Adipocyte (in vitro differentiated cells): Measurements from ENCODE around the gene GOLGA3.

Experiments used
- DNase-seq: peaks from one replicate; pipeline ENCODE4 v3.0.0-alpha.2; 2015; ENCODE audit warnings: low read depth
- H3K27me3 ChIP-seq: replicated peaks from 2 replicates; pipeline ENCODE4 v1.7.0; 2013; ENCODE audit warnings: mild to moderate bottlenecking, low read length, moderate library complexity; ENCODE audit not compliant: control insufficient read depth, insufficient read depth
- H3K36me3 ChIP-seq: 2 replicates; pipeline ENCODE4 v1.7.0; 2013; ENCODE audit warnings: low read length, mild to moderate bottlenecking, moderate library complexity; ENCODE audit not compliant: control insufficient read depth, insufficient read depth, severe bottlenecking
- H3K4me1 ChIP-seq: 2 replicates; pipeline ENCODE4 v1.7.0; 2013; ENCODE audit warnings: mild to moderate bottlenecking, low read length, moderate library complexity; ENCODE audit not compliant: control insufficient read depth, insufficient read depth
- H3K4me3 ChIP-seq: 2 replicates; pipeline ENCODE4 v1.7.0; 2013; ENCODE audit warnings: mild to moderate bottlenecking, low read length, moderate library complexity
- H3K9ac ChIP-seq: 2 replicates; pipeline ENCODE4 v1.7.0; 2013; ENCODE audit warnings: mild to moderate bottlenecking, low read length, moderate library complexity
- H3K9me3 ChIP-seq: 2 replicates; pipeline ENCODE4 v1.7.0; 2013; ENCODE audit warnings: mild to moderate bottlenecking, low read length, moderate library complexity; ENCODE audit not compliant: control insufficient read depth

Gene GOLGA3

GRCh38 chr12:132775502-132776229, 53.0 kb downstream of the GOLGA3 start:
- Histone ChIP-seq H3K27me3 (no peaks in the 10 kb centered on the region), H3K36me3 (peaks cover 92% of the 10 kb centered on the region), H3K4me3 (no peak overlapping the region), H3K4me1 (peaks cover 13% of the 10 kb centered on the region), H3K9me3 (no peaks in the 10 kb centered on the region), H3K9ac (no peak overlapping the region)
- no peak for DNase-seq

DNA sequence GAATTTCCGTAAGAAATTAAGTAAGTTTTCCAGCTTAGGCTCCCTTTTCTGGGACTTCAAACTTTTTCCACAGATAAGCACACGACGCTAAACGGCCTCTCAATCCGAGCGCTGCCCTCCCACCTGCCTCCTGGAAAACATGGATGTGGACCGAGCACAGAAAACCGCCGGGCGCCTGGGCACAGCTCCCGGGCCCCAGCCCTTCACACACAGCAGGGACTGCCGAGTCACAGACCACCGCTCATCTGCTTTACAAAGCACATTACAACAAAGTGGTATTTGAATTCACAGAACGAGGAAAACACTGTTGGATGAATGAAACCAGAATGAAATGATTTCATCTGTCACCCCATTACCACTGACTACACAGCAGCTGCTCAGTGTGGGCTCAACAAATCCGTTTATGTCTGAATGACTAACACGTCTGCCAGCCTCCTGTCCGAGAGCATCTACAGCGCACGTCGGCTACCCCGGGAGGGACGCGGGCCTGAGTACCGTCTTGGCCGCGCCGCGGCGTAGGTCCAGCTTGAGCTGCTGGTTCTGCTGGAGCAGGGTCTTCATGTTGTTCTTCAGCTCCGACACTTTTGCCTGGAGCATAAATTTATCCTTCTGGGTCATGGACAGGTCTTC, 53.9 kb downstream of the GOLGA3 start:
- H3K36me3 ChIP-seq = peaks cover 92% of the 10 kb centered on the region

DNA sequence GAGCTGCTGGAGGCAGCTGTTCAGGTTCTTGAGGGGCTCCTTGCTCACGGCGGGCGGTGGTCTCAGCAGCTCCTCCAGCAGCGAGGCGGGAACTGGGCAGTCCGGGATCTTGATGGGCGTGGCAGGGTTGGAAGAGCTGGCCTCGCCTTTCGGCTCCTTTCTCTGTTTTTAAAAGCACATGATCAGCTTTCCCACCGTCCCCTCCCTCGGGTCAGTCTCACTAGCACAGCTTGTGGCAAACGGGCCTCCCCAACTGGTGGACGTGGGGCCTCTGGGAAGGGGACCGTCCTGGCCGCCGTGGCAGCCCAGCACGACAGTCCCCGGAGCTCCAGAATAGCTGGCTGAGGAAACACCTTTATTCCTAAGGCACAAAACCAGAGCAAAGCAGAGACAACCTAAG, 54.5 kb downstream of the GOLGA3 start:
- Histone ChIP-seq H3K36me3 (peaks cover 92% of the 10 kb centered on the region), H3K4me3 (no peak overlapping the region), H3K9ac (no peak overlapping the region), H3K4me1 (peaks cover 17% of the 10 kb centered on the region), H3K9me3 (no peaks in the 10 kb centered on the region), H3K27me3 (no peaks in the 10 kb centered on the region)
- no peak for DNase-seq

More for the DNA sequence above, 53.9 kb downstream of the GOLGA3 start:
- H3K4me3 ChIP-seq = no peak overlapping the region
- peaks cover 13% of the 10 kb centered on the region for H3K4me1 ChIP-seq
- H3K9ac ChIP-seq = no peak overlapping the region
- DNase-seq = no peak
- H3K27me3 ChIP-seq = no peaks in the 10 kb centered on the region
- H3K9me3 ChIP-seq = no peaks in the 10 kb centered on the region

DNA sequence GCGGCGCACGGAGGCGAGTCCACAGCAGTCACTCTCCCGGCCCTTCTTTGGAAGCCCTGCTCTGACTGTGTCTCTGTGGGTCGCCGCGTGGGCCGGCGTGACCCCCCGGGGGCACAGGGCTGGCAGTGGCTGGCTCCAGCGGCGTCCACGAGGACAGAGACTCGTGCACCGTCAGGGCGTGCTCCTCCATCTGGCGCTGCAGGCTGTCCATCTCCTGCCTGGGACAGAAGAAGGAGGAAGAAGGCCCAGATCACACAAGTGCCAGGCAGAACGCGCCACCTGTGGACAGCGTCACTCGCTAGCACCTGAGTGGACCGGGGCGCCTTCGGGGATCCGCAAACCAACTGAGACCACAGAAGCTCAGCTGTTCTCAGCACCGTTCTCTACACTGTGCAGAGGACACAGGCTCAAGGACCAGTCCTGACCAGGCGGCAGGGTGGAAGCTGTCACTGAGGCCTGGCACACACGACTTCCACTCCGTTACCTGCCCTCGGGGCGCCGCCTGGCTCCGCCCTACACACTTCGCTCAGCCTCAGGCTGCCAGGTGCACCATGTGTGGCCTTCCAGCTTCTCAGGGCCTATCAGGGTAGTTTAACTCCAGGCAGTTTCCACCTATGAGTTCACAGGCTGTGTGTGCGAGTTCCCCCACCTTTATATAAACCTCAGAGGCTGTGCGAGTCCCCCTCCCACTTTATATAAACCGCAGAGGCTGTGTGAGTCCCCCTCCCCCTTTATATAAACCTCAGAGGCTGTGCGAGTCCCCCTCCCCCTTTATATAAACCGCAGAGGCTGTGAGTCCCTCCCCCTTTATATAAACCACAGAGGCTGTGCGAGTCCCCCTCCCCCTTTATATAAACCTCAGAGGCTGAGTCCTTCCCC, 55.4 kb downstream of the GOLGA3 start:
- no peak for DNase-seq
- H3K27me3 ChIP-seq = no peaks in the 10 kb centered on the region
- peaks cover 91% of the 10 kb centered on the region for H3K36me3 ChIP-seq
- H3K9me3 ChIP-seq = no peaks in the 10 kb centered on the region
- no peak overlapping the region for H3K4me3 ChIP-seq
- H3K9ac ChIP-seq = no peak overlapping the region
- H3K4me1 ChIP-seq = peaks cover 25% of the 10 kb centered on the region

- Histone ChIP-seq H3K9me3 (no peaks in the 10 kb centered on the region), H3K4me1 (peaks cover 31% of the 10 kb centered on the region), H3K36me3 (peaks cover 86% of the 10 kb centered on the region), H3K4me3 (no peak overlapping the region), H3K27me3 (no peaks in the 10 kb centered on the region), H3K9ac (no peak overlapping the region)
- no peak for DNase-seq
Measured at GRCh38 chr12:132772606-132773005, 56.1 kb downstream of the GOLGA3 start.

DNA sequence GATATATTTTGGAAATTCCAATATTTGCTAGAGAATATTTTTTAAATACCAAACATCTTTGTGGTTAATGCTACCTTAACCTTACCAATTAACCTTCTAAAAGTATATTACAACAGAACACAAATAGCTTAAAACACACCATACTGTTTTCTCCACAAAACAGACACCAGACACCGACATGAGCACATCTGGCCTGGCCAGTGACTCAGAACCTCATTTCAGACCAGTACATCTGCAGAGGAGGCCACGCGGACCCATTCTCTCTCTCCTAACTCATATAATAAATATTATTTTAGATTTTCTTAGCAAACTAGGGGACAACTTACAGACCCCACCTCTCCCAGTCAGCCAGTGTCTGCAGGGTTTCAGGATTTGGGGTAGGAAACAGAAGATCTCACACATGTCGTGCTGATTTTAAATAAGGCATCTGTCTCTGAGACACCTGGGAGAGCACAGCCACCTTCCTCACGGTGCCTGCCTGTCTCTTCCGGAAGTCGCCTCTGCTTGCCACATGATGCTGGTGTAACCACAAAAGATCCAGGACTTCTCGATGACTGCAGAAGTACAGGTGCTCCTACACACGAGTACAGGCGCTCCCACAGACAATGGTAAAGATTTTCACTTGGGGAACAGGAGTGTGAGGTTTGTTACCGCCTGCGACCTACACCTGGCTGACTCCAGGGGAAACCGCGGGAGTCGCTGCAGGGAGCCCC, 57.4 kb downstream of the GOLGA3 start:
- Histone ChIP-seq H3K9ac (no peak overlapping the region), H3K4me3 (no peak overlapping the region), H3K9me3 (no peaks in the 10 kb centered on the region), H3K27me3 (no peaks in the 10 kb centered on the region), H3K36me3 (peaks cover 77% of the 10 kb centered on the region), H3K4me1 (peaks cover 27% of the 10 kb centered on the region)
- DNase-seq = peak; percentile 15

DNA sequence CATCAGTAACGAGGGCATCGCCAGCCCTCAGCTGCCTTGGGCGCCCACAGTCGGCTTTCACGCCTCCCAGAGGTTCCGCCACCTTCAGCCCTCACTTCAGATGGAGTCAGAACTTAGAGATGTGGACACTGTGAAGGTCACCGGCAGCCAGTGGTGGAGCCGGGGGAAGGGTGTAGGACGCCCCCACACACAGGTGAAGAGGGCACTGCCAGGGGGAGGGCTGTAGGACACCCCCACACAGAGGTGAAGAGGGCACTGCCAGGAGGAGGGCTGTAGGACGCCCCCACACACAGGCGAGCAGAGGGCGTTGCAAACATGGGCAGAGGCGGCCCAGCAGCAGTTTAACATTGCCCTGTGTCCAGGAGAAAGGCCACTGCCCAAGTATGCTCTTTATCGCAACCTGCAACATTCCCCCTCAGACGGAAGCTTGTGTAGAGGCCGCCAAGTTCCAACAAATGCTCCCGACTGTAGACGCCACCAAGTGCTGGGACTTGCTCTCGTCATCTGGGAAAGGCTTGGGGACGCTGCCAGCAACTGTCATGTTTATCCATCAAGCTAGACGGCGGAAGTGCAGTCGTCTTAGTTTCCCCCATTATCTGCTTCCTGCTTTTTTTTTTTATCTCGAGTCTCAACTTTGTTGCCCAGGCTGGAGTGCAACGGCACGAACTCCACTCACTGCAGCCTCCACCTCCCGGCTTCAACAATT, 62.1 kb downstream of the GOLGA3 start:
- no peaks in the 10 kb centered on the region for H3K27me3 ChIP-seq
- H3K4me1 ChIP-seq = peaks cover 36% of the 10 kb centered on the region
- peaks cover 31% of the 10 kb centered on the region for H3K36me3 ChIP-seq
- H3K9ac ChIP-seq = peak overlapping the region; percentile 20
- DNase-seq = no peak
- no peak overlapping the region for H3K4me3 ChIP-seq
- no peaks in the 10 kb centered on the region for H3K9me3 ChIP-seq

DNA sequence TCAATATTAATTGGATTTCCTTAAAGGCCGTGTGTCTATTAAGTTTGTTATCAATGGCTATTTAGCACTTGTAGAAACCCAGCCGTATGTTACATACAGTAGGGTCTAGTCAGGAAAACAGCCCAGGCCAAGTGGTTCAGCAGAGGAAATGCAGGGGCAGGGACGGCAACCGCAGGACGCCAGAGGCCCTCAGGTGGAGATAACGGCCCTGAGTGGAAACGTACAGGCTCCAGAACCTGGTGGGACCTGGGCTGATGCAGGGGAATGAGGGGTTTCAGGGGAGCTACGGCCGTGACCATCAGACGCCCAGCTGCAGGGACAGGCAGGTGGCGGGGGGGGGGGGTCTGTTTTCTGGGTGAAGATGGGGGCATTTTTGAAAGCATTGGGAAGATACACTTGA, 63.3 kb downstream of the GOLGA3 start:
- Histone ChIP-seq H3K27me3 (no peaks in the 10 kb centered on the region), H3K9me3 (no peaks in the 10 kb centered on the region)
- no peak for DNase-seq

DNA sequence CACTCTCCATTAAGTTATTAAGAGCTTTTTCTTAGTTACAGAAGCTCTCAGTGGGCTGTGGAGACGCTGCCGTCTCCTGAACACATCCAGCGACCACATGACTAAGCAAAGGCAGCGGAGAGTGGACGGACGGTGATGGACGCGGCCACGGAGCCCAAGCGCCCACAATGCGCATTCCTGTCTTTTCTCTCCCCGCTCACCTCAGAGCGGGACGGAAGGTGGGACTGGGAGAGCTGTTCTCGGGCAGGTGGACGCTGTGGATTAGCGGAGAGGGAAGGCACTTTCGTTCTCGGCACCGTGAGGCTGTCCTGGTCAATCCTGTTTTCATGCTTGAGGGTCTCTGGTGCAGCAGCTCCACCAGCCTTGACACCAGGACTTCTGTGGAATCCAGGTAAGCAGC, 64.4 kb downstream of the GOLGA3 start:
- H3K9me3 ChIP-seq = no peaks in the 10 kb centered on the region
- H3K4me1 ChIP-seq = peaks cover 40% of the 10 kb centered on the region
- no peak overlapping the region for H3K4me3 ChIP-seq
- DNase-seq = no peak
- H3K36me3 ChIP-seq = peaks cover 8% of the 10 kb centered on the region
- H3K9ac ChIP-seq = no peak overlapping the region
- H3K27me3 ChIP-seq = no peaks in the 10 kb centered on the region

More for the DNA sequence above, 63.3 kb downstream of the GOLGA3 start:
- H3K9ac ChIP-seq = no peak overlapping the region
- peaks cover 37% of the 10 kb centered on the region for H3K4me1 ChIP-seq
- H3K36me3 ChIP-seq = peaks cover 19% of the 10 kb centered on the region
- H3K4me3 ChIP-seq = no peak overlapping the region

DNA sequence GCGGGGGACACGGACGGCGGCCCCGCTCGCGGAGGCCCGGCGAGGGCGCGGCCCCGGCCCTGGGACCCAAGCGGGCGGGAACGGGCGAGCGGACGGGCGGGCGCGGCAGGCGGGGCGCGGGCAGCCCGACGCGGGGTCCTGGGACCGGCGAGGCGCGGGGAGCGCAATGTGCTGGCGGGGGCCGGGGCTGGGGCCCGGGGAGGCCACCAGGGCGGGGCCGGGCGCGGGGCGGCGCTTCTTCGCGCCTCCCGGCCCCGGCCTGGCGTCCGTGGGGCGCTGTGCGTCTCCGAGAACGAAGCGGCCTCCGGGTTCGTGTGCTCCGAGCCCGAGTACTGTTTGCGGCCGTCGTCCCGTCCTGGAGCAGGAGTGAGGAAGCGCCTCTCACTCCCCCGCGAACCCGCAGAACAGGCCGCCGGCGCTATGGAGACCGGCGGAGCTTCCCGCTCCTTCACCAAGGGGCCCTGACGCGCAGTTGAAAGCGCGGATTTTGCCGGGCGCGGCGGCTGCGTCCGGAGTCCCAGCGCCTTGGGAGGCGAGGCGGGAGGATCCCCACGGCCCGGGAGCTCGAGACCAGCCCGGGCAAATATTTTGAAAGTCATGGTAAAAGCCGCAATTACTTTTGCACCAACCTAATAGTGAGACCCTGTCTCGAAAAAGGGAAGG, 66.6 kb downstream of the GOLGA3 start:
- Histone ChIP-seq H3K4me3 (peak overlapping the region; percentile 87), H3K4me1 (peaks cover 24% of the 10 kb centered on the region), H3K9ac (peak overlapping the region; percentile 98), H3K9me3 (no peaks in the 10 kb centered on the region), H3K36me3 (peaks cover 3% of the 10 kb centered on the region), H3K27me3 (no peaks in the 10 kb centered on the region)
- DNase-seq = peak; percentile 96
